HK-2 (cell line): Measurements from ENCODE around the gene TMED1.
"Not testable (repeated sequence)": the region's sequence is repeated elsewhere in the genome, so short reads cannot be mapped to it uniquely, and the experiment has no call there.

Source experiments
- DNase-seq: peaks from one replicate; pipeline ENCODE4 v3.0.0-alpha.2; 2018; ENCODE audit not compliant: unreplicated experiment

TMED1 gene, protein sequence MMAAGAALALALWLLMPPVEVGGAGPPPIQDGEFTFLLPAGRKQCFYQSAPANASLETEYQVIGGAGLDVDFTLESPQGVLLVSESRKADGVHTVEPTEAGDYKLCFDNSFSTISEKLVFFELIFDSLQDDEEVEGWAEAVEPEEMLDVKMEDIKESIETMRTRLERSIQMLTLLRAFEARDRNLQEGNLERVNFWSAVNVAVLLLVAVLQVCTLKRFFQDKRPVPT

GRCh38 chr19:10835754-10836478 is at the start of gene TMED1:
TSS of gene TMED1 (minus strand) at chr19:10836212. CDS start at chr19:10836191, 21 bp downstream.
- DNase-seq = peak; percentile 99

GRCh38 chr19:10885201-10886169 is 49.5 kb upstream of the TMED1 start:
- DNase-seq = no peak

- DNase-seq = no peak
These were observed 48.3 kb upstream of the TMED1 start for GRCh38 chr19:10884274-10884673.

GRCh38 chr19:10882108-10882457 is 46.1 kb upstream of the TMED1 start:
- no peak for DNase-seq

DNA sequence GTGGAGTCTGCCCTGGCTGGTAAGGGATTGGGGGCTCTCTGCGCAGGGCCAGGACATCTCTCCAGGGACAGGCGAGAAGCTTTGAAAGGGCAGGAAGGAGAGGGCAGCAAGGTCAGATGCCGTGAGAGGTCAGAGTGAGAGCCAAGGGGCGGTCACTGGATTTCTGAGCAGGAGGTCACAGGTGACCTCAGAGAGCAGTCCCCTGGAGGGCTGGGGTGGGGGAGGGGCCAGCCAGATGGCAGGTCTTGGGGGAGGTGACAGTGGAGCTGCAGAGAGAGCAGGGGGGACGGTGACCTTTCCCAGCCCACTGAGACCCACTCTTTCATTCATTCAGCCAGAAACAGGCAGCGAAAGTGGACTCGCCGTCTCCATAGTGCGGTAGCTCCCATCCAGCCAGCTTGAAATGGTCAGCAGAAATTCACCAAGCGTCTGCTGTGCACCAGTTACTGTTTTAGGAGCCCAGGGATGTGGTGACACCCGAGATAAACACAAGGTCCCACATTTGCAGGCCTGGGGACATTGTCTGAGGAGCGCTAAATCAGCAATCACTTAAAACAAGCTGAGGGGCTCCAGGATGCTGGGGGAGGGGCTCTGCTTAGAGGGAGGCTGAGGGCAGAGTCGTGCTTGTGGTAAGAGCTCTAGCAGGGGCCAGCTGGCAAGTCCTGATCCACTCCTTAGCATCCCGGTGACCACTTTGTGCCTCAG is 45.5 kb upstream of the TMED1 start:
- no peak for DNase-seq

GRCh38 chr19:10878253-10878652 is 42.2 kb upstream of the TMED1 start:
- DNase-seq = no peak

GRCh38 chr19:10877608-10878007 is 41.6 kb upstream of the TMED1 start:
- DNase-seq = not testable (repeated sequence)

GRCh38 chr19:10876459-10877240 is 40.6 kb upstream of the TMED1 start:
- DNase-seq = no peak

GRCh38 chr19:10874024-10874423 is 38.0 kb upstream of the TMED1 start:
- DNase-seq = no peak

DNA sequence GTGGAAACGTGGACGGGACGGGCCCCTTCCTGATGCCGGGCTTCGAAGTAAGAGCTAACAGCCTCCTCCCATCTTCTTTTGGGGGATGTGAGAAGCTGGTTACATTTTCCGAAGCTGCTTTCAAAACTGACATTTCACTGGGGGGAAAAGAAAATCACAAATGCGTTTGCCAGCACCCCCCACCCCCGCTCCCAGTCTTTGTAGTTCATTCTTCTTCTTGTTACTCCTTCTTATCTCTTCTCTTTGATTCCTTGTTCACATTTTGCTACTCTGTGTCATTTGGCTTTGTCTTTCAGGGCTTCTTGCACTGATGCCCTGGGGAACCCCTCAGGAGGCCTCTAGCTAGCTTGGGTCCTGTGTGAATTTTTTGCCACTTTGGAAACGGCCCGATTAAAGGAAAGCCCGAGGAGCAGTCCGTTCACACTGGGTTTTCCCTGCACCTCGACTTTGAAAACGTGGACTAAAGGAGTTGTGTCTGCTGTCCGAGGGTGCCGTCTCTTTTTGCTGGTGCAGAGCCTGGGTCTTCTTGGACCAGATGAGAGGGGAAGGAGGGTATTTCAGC is 36.6 kb upstream of the TMED1 start:
- DNase-seq = no peak

DNA sequence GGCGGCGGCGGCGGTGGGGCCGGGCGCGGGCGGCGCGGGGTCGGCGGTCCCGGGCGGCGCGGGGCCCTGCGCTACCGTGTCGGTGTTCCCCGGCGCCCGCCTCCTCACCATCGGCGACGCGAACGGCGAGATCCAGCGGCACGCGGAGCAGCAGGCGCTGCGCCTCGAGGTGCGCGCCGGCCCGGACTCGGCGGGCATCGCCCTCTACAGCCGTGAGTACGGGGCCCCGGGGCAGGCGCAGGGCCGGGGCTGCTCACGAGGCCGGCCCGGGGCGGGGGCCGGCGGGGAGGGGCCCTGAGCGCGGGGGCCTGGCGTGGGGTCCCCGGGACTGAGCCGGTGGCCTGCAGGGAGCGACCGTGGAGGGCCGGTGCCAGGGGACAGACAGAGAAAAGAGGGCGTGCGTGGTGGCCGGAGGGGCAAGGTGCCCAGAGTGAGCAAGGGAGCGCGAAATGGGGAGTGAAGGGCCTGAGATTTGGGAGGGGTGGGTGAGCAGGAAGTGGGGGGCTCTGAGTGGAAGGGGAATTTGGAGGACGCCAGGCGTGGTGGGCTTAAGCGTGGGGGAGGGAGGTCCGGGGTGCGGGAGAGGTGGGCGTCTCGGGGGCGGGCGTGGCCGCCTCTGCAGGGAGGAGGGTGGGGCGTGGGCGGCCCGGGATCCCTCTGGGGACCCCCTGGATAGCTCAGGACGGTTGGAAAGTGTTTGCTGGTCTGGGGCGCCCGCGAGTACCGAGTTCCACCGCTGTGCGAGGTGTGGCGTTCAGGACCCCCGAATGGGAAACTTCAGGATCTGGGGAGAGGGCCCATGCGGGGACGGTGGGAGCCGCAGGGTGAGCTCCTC is 35.9 kb upstream of the TMED1 start:
- DNase-seq = peak; percentile 37

DNA sequence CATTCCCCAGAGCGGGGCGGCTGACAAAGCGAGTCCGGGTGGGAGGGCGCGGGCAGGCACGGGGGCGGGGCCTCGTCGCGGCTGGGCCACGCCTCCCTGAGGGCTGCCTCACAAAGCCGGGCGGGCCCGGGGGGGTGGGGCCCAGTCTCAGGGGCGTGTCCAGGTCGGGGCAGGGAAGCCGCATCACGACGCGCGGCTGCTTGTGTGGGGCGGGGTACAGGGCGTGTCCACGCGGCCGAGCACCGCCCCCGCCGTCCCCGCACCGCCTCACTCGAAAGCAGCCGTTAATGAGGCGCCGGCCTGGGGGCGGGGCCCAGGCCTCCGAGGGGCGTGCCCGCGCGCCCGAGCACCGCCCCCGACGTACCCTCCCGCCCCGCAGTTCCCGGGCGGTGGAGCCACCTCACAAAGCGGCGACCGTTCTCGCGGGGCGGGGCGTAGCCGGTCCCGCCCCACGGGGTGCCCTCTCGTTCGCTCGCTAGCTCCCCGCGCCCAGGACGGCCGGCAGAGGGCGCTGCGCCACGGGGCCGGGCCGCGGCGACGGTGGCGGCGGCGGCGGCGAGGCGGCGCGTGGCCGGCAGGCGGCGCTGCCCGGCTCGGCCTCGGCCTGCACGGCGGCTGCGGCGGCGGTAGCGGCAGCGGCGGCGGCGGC is 35.1 kb upstream of the TMED1 start, which contains the start of gene CARM1:
Gene CARM1 (plus strand): TSS at position 599 of the 649 bp plus-strand sequence. CDS start 150 bp downstream, outside the sequence.
- peak; percentile 99 for DNase-seq

DNA sequence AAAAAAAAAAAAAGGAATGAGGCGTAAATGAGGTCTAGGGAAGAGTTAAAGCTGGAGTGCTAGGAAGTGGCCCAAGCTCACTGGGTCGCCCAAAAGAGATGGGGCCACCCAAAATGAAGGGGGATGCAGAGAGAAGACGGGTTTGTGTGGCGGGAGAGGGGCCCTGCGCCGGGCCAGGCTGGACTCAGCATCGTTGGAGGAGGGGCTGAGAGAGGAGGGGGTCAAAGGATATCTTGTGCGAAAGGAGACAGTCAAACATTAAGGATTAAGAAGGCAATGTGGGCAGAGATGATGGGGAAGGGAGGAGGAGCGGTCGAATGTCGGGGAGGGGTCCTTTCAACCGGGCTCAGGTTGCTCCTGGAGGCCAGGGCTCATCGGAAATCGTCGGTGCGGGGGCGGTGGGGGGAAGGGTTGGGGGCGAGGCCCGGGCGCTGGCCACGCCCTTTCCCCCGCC is 34.5 kb upstream of the TMED1 start:
- DNase-seq = no peak

GRCh38 chr19:10869872-10870311 is 33.9 kb upstream of the TMED1 start:
- DNase-seq = not testable (repeated sequence)

- DNase-seq = no peak
These were observed 33.0 kb upstream of the TMED1 start for GRCh38 chr19:10868872-10869547.

DNA sequence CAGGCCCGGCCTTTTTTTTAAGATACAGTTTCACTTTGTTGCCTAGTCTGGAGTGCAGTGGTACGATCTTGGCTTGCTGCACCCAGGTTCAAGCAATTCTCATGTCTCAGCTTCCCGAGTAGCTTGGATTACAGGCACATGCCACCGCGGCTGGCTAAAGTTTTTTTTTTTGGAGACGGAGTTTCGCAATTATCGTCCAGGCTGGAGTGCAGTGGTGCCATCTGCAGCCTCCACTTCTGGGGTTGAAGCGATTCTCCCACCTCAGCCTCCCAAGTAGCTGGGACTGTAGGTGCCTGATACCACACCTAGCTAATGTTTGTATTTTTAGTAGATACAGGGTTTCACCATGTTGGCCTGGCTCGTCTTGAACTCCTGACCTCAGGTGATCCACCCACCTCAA is 30.5 kb upstream of the TMED1 start:
- DNase-seq = no peak

- DNase-seq = peak; percentile 86
These were observed 28.5 kb upstream of the TMED1 start for GRCh38 chr19:10864538-10864899.

DNA sequence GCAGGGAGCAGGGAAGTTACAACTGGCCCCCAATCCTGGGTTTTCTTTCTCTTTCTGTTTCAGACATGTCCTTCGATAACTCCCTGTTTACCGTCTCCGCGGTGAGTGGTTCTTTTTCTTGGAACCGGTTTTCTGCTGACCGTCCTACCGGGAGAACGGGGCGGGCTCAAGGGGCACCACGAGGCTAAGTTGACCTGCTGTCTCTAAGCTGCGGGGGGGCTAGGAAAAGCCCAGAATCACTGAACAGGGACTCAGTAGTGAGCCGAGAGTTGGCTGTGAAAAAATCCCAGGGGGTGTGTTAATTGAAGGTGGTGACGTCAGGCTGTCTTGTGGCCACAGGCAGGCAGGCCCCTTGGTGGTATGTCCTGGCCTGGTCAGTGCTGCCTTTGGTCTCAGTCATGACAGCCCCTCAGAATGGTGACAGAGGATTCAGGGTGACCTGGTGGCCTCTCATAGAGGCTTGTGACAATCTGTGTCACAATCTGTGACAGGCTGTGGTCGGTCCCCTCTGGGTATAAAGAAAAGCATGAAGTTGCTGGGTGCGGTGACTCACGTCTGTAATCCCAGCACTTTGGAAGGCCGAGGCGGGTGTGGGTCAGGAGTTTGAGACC is 27.2 kb upstream of the TMED1 start:
- peak; percentile 37 for DNase-seq
